GM12878 (cell line): Measurements from ENCODE around the gene KRT4. TPM values are rescaled to one million over a fixed set of nuclear protein-coding genes. Genes with fewer than 3 reads are reported as not detected.

Source experiments
- ATAC-seq: fragments of 200-7000 bp; cut with Tn5 transposase; 3 replicates; pipeline ENCODE4 v1.9.1; 2020; ENCODE audit warnings: mild to moderate bottlenecking, moderate library complexity
- BruUV-seq: library from RNA; stranded (reverse); fragments of 400-500 nt; replicated peaks from 2 replicates; lab custom pipeline; 2021; lab: Mats Ljungman, UMichigan
- CTCF ChIA-PET: fragments of 300-600 bp; sonication (Branson Sonifier 250); formaldehyde crosslinking; extraction: SDS; loops from one replicate; lab custom pipeline; 2021; ENCODE audit warnings: inconsistent platforms; lab: Yijun Ruan, JAX
- POLR2A ChIA-PET: fragments of 350-600 bp; formaldehyde crosslinking; extraction: SDS; loops from one replicate; lab custom pipeline; 2021; ENCODE audit warnings: inconsistent platforms; lab: Charles Lee
- RAD21 ChIA-PET: fragments of 300-600 bp; sonication (Branson Sonifier 250); formaldehyde crosslinking; loops from one replicate; lab custom pipeline; 2023; ENCODE audit warnings: antibody characterized with exemption; ENCODE audit not compliant: unreplicated experiment; lab: Charles Lee
- SMC1A ChIA-PET: fragments of 300-600 bp; sonication (Branson Sonifier 250); formaldehyde crosslinking; loops from one replicate; lab custom pipeline; 2023; ENCODE audit not compliant: unreplicated experiment, uncharacterized antibody; lab: Charles Lee
- DNase-seq: peaks from one replicate; pipeline ENCODE4 v3.0.0-alpha.2; 2011; ENCODE audit warnings: low read depth, low spot score
- FAIRE-seq: peaks from 3 replicates; lab custom pipeline; 2011; peaks lifted over from hg19 to GRCh38; lab: Jason Lieb, UNC
- H2AFZ ChIP-seq: 2 replicates; pipeline ENCODE4 v1.6.0; 2011; ENCODE audit warnings: low read depth, low read length, control low read depth; ENCODE audit not compliant: control insufficient read depth
- H3K27ac ChIP-seq: 2 replicates; pipeline ENCODE4 v1.5.1; 2011; ENCODE audit warnings: control low read depth; ENCODE audit not compliant: control insufficient read depth, insufficient read depth
- H3K27me3 ChIP-seq, 2 experiments: replicated peaks in 1 of 2; 2 replicates each; pipeline versions ENCODE4 v1.6.0 to v1.6.1; 2011; ENCODE audit warnings: low read length in 1 of 2; ENCODE audit not compliant: control insufficient read depth in 2 of 2, insufficient read depth in 2 of 2
- H3K36me3 ChIP-seq, 2 experiments: 2 replicates each; pipeline ENCODE4 v1.5.1; 2011; ENCODE audit warnings: low read length in 1 of 2; ENCODE audit not compliant: control insufficient read depth in 2 of 2, insufficient read depth in 2 of 2
- H3K4me1 ChIP-seq: 2 replicates; pipeline ENCODE4 v1.6.1; 2011; ENCODE audit warnings: mild to moderate bottlenecking, low read length, moderate library complexity, mixed read lengths; ENCODE audit not compliant: control insufficient read depth, insufficient read depth
- H3K4me2 ChIP-seq: 2 replicates; pipeline ENCODE4 v1.6.0; 2011; ENCODE audit warnings: control low read depth; ENCODE audit not compliant: control insufficient read depth, insufficient read depth
- H3K4me3 ChIP-seq: fragments of 200-600 bp; sonication (generic); 2 replicates; pipeline ENCODE4 v1.5.1; 2016
- H3K79me2 ChIP-seq: 2 replicates; pipeline ENCODE4 v1.6.0; 2011; ENCODE audit warnings: low read length; ENCODE audit not compliant: control insufficient read depth, insufficient read depth
- H3K9ac ChIP-seq: 2 replicates; pipeline ENCODE4 v1.8.0; 2011; ENCODE audit warnings: low read length, control low read depth, mixed read lengths; ENCODE audit not compliant: control insufficient read depth, insufficient read depth
- H3K9me3 ChIP-seq: replicated peaks from 3 replicates; pipeline ENCODE4 v1.5.1; 2011; ENCODE audit warnings: mild to moderate bottlenecking, low read length; ENCODE audit not compliant: control insufficient read depth, insufficient read depth
- H4K20me1 ChIP-seq: 2 replicates; pipeline ENCODE4 v1.6.0; 2011; ENCODE audit not compliant: control insufficient read depth, insufficient read depth
- CBX5 ChIP-seq: sonication (generic); IDR thresholded peaks from 2 replicates; pipeline ENCODE4 v1.6.1; 2016; ENCODE audit warnings: low read depth, moderate library complexity, mild to moderate bottlenecking, inconsistent platforms
- GABPA ChIP-seq: IDR thresholded peaks from 2 replicates; pipeline ENCODE4 v1.6.1; 2014; ENCODE audit warnings: antibody characterized with exemption, low read depth, mild to moderate bottlenecking, inconsistent platforms
- GATAD2B ChIP-seq: fragments of 450-650 bp; conservative IDR thresholded peaks from 2 replicates; pipeline ENCODE4 v1.6.1; 2017; ENCODE audit warnings: low read depth, mild to moderate bottlenecking, moderate library complexity
- NRF1 ChIP-seq: conservative IDR thresholded peaks from 2 replicates; pipeline ENCODE4 v1.6.1; 2011; ENCODE audit warnings: mild to moderate bottlenecking, low read depth, low read length, improper control_type of control experiment
- RAD51 ChIP-seq: fragments of 450-650 bp; IDR thresholded peaks from 2 replicates; pipeline ENCODE4 v1.6.1; 2016; ENCODE audit warnings: moderate library complexity, mild to moderate bottlenecking, inconsistent platforms
- SPI1 ChIP-seq: IDR thresholded peaks from 2 replicates; pipeline ENCODE4 v1.6.1; 2011; ENCODE audit warnings: low read depth, mild to moderate bottlenecking, low read length, moderate library complexity, borderline replicate concordance; ENCODE audit not compliant: insufficient read depth
- SREBF1 ChIP-seq: IDR thresholded peaks from 2 replicates; pipeline ENCODE4 v1.6.1; 2012; ENCODE audit warnings: mild to moderate bottlenecking, low read length
- SUPT20H ChIP-seq: IDR thresholded peaks from 2 replicates; pipeline ENCODE4 v1.6.1; 2011; ENCODE audit warnings: low read depth, mild to moderate bottlenecking, low read length, moderate library complexity, borderline replicate concordance; ENCODE audit not compliant: control insufficient read depth
- ZNF217 ChIP-seq: fragments of 450-650 bp; IDR thresholded peaks from 2 replicates; pipeline ENCODE4 v1.6.1; 2017; ENCODE audit warnings: antibody characterized with exemption, mild to moderate bottlenecking
- ZNF24 ChIP-seq: fragments of 450-650 bp; IDR thresholded peaks from 2 replicates; pipeline ENCODE4 v1.6.1; 2017; ENCODE audit warnings: antibody characterized with exemption, mild to moderate bottlenecking
- WGBS: methylation state at CpG from one replicate; pipeline ENCODE4 v1.1.6; 2016; ENCODE audit warnings: low lambda C conversion rate; ENCODE audit not compliant: insufficient replicate concordance, insufficient coverage; ENCODE audit errors: missing lambda C conversion rate; 5-methylcytosine and 5-hydroxymethylcytosine counted together
- in situ Hi-C: fragments of 300-500 bp; cut with MboI; formaldehyde crosslinking; loops from 9 replicates; pipeline ENCODE4 v1.14.3; 2018; ENCODE audit warnings: mixed read lengths
- intact Hi-C: fragments of 100-400 bp; cut with micrococcal nuclease; formaldehyde crosslinking; loops from one replicate; pipeline ENCODE4 v1.14.2; 2022; ENCODE audit not compliant: unreplicated experiment
- polyA plus RNA-seq, 11 experiments: library from polyadenylated mRNA; depleted of rRNA in 4 of 11; unstranded in 6 of 11; stranded (reverse) in 5 of 11; fragments of >200 nt; fragmentation: Nextera tagmentation in 4 of 11; fragmentation: Illumina TruSeq in 1 of 11; extraction: Ambion mirVana in 4 of 11; extraction: Trizol in 1 of 11; gene quantifications; 1 replicate in 1 of 11; 2 replicates in 10 of 11; pipeline versions ENCODE4 v1.2.1 to v1.2.3, GENCODE V29; 2011 to 2016; ENCODE audit warnings: inconsistent platforms in 2 of 11, missing spikeins in 2 of 11, low read depth in 1 of 11
- total RNA-seq, 4 experiments: library from RNA; depleted of rRNA in 3 of 4; stranded (reverse); fragments of >200 nt in 3 of 4; fragmentation: Illumina TruSeq in 1 of 4; extraction: Trizol in 1 of 4; gene quantifications; 2 replicates each; pipeline versions ENCODE4 v1.2.1 to v1.2.3, GENCODE V29; 2013 to 2021
- TF ChIP-seq, protein P1 (sequence below): fragments of 450-650 bp; conservative IDR thresholded peaks from 2 replicates; pipeline ENCODE4 v1.6.1; 2017; ENCODE audit warnings: mild to moderate bottlenecking, moderate library complexity
- TF ChIP-seq, protein P2 (sequence below): fragments of 450-650 bp; IDR thresholded peaks from 2 replicates; pipeline ENCODE4 v1.6.1; 2017; ENCODE audit warnings: mild to moderate bottlenecking
- TF ChIP-seq, protein P3 (sequence below): IDR thresholded peaks from 2 replicates; pipeline ENCODE4 v1.6.1; 2011; ENCODE audit warnings: low read depth, mild to moderate bottlenecking, low read length, moderate library complexity, borderline replicate concordance; ENCODE audit errors: extremely low read depth

Gene KRT4
- total and polyA plus RNA-seq, 10 of the 15 experiments (the other 5 are each of a cell fraction or from before 2014, with no cell fraction given): not detected

DNA sequence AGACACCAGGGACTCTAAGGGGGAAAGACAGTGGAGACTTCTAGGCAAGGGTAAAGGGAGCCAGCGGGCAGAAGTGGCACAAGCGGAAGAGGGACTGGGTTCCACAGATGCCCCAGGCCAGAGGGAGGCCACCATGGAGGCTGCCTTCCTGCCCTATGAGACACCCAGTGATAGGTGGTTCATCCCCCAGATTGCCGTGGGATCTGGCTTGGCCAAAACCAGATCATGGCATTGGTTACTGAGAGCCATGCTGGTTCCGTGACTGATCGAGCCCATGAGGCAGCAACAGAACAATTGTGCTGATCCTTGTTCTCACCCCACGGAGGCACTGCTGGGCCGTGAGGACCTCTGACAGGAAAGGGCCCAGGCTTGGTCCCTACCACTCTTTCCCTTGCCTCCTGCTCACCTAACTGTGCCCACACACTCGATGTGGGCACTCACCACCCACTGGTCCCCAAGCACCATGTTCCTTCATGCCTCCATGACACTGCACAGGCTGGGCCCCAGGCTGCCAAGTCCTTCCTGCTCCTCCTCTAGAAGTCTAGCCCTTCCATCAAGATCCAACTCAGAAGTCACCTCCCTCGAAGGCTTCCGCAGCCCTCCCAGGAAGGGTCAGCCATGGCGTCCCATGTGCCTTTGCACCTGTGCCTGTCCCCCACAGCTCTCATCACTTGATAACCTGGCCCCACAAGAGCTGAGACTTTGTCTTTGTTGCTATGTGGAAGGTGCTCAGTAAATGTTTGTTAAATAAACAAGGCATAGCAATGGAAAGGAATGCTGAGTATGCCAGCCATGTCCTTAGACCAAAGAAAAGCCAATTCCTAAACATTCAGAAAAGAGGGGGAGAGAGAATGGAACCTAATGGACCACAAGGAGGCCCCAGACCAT, 12.9 kb upstream of the KRT4 start:
- FAIRE-seq: no peak
- WGBS: 28% methylated on average over 11 of the region's 11 CpGs

DNA sequence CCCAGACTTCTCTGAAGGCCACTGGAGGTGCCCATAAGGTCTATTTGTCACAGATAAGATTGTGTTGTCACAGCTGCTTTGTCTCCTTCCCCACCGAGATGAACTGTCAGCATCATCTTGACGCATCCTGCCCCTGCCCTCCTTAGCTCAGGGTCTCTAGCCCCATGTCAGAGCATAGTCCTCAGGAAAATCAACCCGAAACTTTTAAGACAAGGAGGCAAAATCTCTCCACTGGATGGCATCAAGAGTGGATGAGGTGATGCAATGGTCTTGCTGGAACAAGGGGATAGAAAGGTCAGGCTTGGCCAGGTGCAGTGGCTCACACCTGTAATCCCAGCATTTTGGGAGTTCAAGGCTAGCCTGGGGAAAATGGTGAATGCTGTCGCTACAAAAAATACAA, 12.0 kb upstream of the KRT4 start:
- ChIA-PET CTCF (no interaction called here), POLR2A (no interaction called here), RAD21 (no interaction called here), SMC1A (no interaction called here)
- BruUV-seq: no TSS peak
- no peak overlapping the region for H3K9ac ChIP-seq
- H4K20me1 ChIP-seq: no peaks in the 10 kb centered on the region
- H3K36me3 ChIP-seq: no peaks in the 10 kb centered on the region
- peaks cover 0 to 5% of the 10 kb centered on the region in 2 experiments; a peak in 2 of 4 replicates for H3K27me3 ChIP-seq
- H3K27ac ChIP-seq: no peak overlapping the region
- no peaks in the 10 kb centered on the region for H3K4me1 ChIP-seq
- no peak overlapping the region for H3K4me2 ChIP-seq
- no peak for FAIRE-seq
- no peaks in the 10 kb centered on the region for H3K79me2 ChIP-seq
- no peak overlapping the region for H3K4me3 ChIP-seq
- H2AFZ ChIP-seq: no peak overlapping the region
- no peak for DNase-seq
- ATAC-seq: no peak
- in situ Hi-C loops: no loop called here
- intact Hi-C loops: no loop called here
- H3K9me3 ChIP-seq: no peaks in the 10 kb centered on the region
- 25% methylated on average over 4 of the region's 4 CpGs for WGBS
- TF ChIP-seq ZNF217 (no peak), ZNF24 (no peak), SREBF1 (no peak), GABPA (no peak), SUPT20H (no peak), CBX5 (no peak), NRF1 (no peak), SPI1 (no peak), RAD51 (no peak)
- TF ChIP-seq, protein P1, sequence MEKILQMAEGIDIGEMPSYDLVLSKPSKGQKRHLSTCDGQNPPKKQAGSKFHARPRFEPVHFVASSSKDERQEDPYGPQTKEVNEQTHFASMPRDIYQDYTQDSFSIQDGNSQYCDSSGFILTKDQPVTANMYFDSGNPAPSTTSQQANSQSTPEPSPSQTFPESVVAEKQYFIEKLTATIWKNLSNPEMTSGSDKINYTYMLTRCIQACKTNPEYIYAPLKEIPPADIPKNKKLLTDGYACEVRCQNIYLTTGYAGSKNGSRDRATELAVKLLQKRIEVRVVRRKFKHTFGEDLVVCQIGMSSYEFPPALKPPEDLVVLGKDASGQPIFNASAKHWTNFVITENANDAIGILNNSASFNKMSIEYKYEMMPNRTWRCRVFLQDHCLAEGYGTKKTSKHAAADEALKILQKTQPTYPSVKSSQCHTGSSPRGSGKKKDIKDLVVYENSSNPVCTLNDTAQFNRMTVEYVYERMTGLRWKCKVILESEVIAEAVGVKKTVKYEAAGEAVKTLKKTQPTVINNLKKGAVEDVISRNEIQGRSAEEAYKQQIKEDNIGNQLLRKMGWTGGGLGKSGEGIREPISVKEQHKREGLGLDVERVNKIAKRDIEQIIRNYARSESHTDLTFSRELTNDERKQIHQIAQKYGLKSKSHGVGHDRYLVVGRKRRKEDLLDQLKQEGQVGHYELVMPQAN: no peak
- TF ChIP-seq, protein P2, sequence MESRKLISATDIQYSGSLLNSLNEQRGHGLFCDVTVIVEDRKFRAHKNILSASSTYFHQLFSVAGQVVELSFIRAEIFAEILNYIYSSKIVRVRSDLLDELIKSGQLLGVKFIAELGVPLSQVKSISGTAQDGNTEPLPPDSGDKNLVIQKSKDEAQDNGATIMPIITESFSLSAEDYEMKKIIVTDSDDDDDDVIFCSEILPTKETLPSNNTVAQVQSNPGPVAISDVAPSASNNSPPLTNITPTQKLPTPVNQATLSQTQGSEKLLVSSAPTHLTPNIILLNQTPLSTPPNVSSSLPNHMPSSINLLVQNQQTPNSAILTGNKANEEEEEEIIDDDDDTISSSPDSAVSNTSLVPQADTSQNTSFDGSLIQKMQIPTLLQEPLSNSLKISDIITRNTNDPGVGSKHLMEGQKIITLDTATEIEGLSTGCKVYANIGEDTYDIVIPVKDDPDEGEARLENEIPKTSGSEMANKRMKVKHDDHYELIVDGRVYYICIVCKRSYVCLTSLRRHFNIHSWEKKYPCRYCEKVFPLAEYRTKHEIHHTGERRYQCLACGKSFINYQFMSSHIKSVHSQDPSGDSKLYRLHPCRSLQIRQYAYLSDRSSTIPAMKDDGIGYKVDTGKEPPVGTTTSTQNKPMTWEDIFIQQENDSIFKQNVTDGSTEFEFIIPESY: no peak

More for the DNA sequence above, 12.9 kb upstream of the KRT4 start:
- DNase-seq (no peak), ATAC-seq (no peak)
- Histone ChIP-seq H3K36me3 (no peaks in the 10 kb centered on the region), H3K4me3 (no peak overlapping the region), H3K9me3 (no peaks in the 10 kb centered on the region), H3K27me3 (peaks cover 0 to 5% of the 10 kb centered on the region in 2 experiments; a peak in 2 of 4 replicates), H3K4me2 (no peak overlapping the region), H3K9ac (no peak overlapping the region), H3K27ac (no peak overlapping the region), H4K20me1 (no peaks in the 10 kb centered on the region), H3K79me2 (no peaks in the 10 kb centered on the region), H3K4me1 (no peaks in the 10 kb centered on the region), H2AFZ (no peak overlapping the region)
- BruUV-seq: no TSS peak
- in situ Hi-C loops (no loop called here), intact Hi-C loops (no loop called here)
- ChIA-PET POLR2A (interaction anchor here (0.7 kb wide), 1 partner anchor 385 kb away, joined by 4 read pairs; no protein-coding TSS in a partner anchor), RAD21 (no interaction called here), SMC1A (no interaction called here), CTCF (no interaction called here)
- TF ChIP-seq GATAD2B: no peak
- TF ChIP-seq, protein P3, sequence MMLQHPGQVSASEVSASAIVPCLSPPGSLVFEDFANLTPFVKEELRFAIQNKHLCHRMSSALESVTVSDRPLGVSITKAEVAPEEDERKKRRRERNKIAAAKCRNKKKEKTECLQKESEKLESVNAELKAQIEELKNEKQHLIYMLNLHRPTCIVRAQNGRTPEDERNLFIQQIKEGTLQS: no peak
